Measurements from ENCODE around the gene ARR3. TPM values are rescaled to one million over a fixed set of nuclear protein-coding genes. Genes with fewer than 3 reads are reported as not detected.
A peak's percentile ranks its signal among the peaks of the same experiment; 100 is the strongest.

The ARR3 gene
- polyA plus RNA-seq, 1 donor (not counting 4 experiments of a cell fraction or from before 2014, with no cell fraction given) = not detected

DNA sequence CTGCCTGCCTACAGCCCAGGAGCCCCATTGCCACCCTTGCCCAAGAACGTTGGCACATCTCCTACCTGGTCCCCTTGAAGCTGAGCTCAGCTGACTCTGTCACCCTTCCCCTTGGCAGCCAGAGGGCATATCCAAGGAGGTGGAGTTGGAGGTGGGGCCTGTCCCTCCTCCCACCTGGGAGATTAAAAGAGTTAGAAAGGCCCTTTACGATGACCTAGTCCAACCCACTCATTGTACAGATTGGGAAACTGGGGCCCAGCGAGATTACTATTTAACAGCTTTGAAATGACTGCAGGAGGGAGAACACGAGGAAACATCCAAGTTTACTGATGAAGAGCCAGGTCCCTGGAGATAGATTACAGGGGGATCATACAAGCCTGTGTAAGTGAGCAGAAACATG lies 8.0 kb upstream of the ARR3 start, which contains the start of gene P2RY4:
TSS of gene P2RY4 (minus strand) at position 101 of the 400 bp plus-strand sequence. CDS start 580 bp downstream, outside the sequence.
- H3K9me1 ChIP-seq (ENCODE audit: control insufficient read depth, extremely low read depth, insufficient read depth, low read length) = peaks cover 2% of the 10 kb centered on the region
- dilution Hi-C loops (cut with MboI; ENCODE audit: extremely low pct_ligation_motif_present, low sequenced_read_pairs) = no loop called here
- H3K4me2 ChIP-seq (ENCODE audit: control insufficient read depth, extremely low read depth, insufficient read depth, low read depth, low read length) = no peak within 1 kb of the TSS
- H3K36me3 ChIP-seq (ENCODE audit: control insufficient read depth in 2 of 2, extremely low read depth in 1 of 2, insufficient read depth in 2 of 2, low read length in 2 of 2) = no peaks in the 10 kb centered on the region
- TF ChIP-seq EZH2 (IDR thresholded peaks at IDR 0.05; ENCODE audit: low read length) = no peak
- TF ChIP-seq, protein P1, sequence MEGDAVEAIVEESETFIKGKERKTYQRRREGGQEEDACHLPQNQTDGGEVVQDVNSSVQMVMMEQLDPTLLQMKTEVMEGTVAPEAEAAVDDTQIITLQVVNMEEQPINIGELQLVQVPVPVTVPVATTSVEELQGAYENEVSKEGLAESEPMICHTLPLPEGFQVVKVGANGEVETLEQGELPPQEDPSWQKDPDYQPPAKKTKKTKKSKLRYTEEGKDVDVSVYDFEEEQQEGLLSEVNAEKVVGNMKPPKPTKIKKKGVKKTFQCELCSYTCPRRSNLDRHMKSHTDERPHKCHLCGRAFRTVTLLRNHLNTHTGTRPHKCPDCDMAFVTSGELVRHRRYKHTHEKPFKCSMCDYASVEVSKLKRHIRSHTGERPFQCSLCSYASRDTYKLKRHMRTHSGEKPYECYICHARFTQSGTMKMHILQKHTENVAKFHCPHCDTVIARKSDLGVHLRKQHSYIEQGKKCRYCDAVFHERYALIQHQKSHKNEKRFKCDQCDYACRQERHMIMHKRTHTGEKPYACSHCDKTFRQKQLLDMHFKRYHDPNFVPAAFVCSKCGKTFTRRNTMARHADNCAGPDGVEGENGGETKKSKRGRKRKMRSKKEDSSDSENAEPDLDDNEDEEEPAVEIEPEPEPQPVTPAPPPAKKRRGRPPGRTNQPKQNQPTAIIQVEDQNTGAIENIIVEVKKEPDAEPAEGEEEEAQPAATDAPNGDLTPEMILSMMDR (optimal IDR thresholded peaks at IDR 0.05 in 1 of 3, IDR thresholded peaks at IDR 0.05 in 1 of 3, conservative IDR thresholded peaks at IDR 0.05 in 1 of 3; ENCODE audit: extremely low read depth in 1 of 3, insufficient read depth in 2 of 3, low read length in 3 of 3) = no peak
- FAIRE-seq = no peak
- H3K9ac ChIP-seq (ENCODE audit: control insufficient read depth, extremely low read depth, insufficient read depth, low read length) = no peak within 1 kb of the TSS
- H3K9me3 ChIP-seq (ENCODE audit: control insufficient read depth, low read depth, low read length) = no peaks in the 10 kb centered on the region
- H3K27ac ChIP-seq (ENCODE audit: control insufficient read depth, insufficient read depth, low read length) = no peak within 1 kb of the TSS
- peaks cover 4% of the 10 kb centered on the region for H3K4me1 ChIP-seq (ENCODE audit: control insufficient read depth, extremely low read depth, insufficient read depth, low read length)
- DNase-seq (ENCODE audit: low read depth, low spot score) = no peak
- no peak within 1 kb of the TSS for H3K4me3 ChIP-seq (ENCODE audit: control insufficient read depth in 2 of 3, extremely low read depth in 1 of 3, insufficient read depth in 2 of 3, low read depth in 1 of 3, low read length in 3 of 3)
- H3K79me2 ChIP-seq (ENCODE audit: control insufficient read depth, insufficient read depth, low read length) = no peaks in the 10 kb centered on the region
- no peaks in the 10 kb centered on the region for H4K20me1 ChIP-seq (ENCODE audit: control insufficient read depth, extremely low read depth, insufficient read depth, low read length)
- no peak within 1 kb of the TSS for H2AFZ ChIP-seq (ENCODE audit: control insufficient read depth, low read length)
- no peaks in the 10 kb centered on the region for H3K27me3 ChIP-seq (ENCODE audit: control insufficient read depth, extremely low read depth, insufficient read depth, low read length)

DNA sequence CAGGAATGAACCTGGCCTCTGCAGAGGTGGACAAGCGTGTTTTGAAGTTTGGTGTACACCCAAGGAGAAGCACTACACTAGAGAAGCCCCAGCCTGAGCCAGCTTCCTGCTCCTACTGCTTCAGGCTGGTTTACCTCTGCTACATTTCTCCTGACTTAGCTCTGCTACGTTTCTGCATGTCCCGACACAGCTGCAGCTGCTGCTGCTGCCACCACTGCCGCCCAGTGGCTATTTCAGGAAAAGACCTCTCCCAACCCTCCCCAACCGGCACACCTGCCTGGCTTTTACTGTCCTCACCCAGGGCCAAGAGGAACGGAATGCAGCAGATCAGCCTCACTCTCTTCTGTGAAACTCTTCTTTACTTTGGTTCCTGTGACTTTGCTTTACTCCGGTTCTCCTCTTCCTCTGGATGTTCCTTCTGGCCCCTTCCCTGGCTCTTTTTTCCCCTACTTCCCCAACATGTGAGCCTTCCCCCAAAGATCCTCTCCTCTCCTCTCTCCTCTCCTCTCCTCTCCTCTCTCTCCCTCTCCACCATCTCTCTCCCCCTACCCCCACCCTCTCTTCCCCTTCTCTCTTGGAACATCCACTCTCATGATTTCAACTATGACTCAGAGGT lies 5.1 kb upstream of the ARR3 start:
- H3K9me3 ChIP-seq (ENCODE audit: control insufficient read depth, low read depth, low read length) = no peaks in the 10 kb centered on the region
- H3K4me3 ChIP-seq (ENCODE audit: control insufficient read depth in 2 of 3, extremely low read depth in 1 of 3, insufficient read depth in 2 of 3, low read depth in 1 of 3, low read length in 3 of 3) = no peak overlapping the region
- H3K4me1 ChIP-seq (ENCODE audit: control insufficient read depth, extremely low read depth, insufficient read depth, low read length) = peaks cover 4% of the 10 kb centered on the region
- no peak overlapping the region for H3K27ac ChIP-seq (ENCODE audit: control insufficient read depth, insufficient read depth, low read length)
- TF ChIP-seq EZH2 (IDR thresholded peaks at IDR 0.05; ENCODE audit: low read length) = no peak
- TF ChIP-seq, protein P1 (optimal IDR thresholded peaks at IDR 0.05 in 1 of 3, IDR thresholded peaks at IDR 0.05 in 1 of 3, conservative IDR thresholded peaks at IDR 0.05 in 1 of 3; ENCODE audit: extremely low read depth in 1 of 3, insufficient read depth in 2 of 3, low read length in 3 of 3) = peak; percentile 73 to 84 (median 78)
- no peak overlapping the region for H3K9ac ChIP-seq (ENCODE audit: control insufficient read depth, extremely low read depth, insufficient read depth, low read length)
- DNase-seq (ENCODE audit: low read depth, low spot score) (peak; percentile 9), FAIRE-seq (peak; percentile 87)
- dilution Hi-C loops (cut with MboI; ENCODE audit: extremely low pct_ligation_motif_present, low sequenced_read_pairs) = no loop called here
- peaks cover 2% of the 10 kb centered on the region for H3K9me1 ChIP-seq (ENCODE audit: control insufficient read depth, extremely low read depth, insufficient read depth, low read length)
- H3K27me3 ChIP-seq (ENCODE audit: control insufficient read depth, extremely low read depth, insufficient read depth, low read length) = no peaks in the 10 kb centered on the region
- H3K79me2 ChIP-seq (ENCODE audit: control insufficient read depth, insufficient read depth, low read length) = no peaks in the 10 kb centered on the region
- H2AFZ ChIP-seq (ENCODE audit: control insufficient read depth, low read length) = no peak overlapping the region
- no peaks in the 10 kb centered on the region for H3K36me3 ChIP-seq (ENCODE audit: control insufficient read depth in 2 of 2, extremely low read depth in 1 of 2, insufficient read depth in 2 of 2, low read length in 2 of 2)
- H4K20me1 ChIP-seq (ENCODE audit: control insufficient read depth, extremely low read depth, insufficient read depth, low read length) = no peaks in the 10 kb centered on the region
- no peak overlapping the region for H3K4me2 ChIP-seq (ENCODE audit: control insufficient read depth, extremely low read depth, insufficient read depth, low read depth, low read length)
